Stimulated activated CD4-positive, alpha-beta T cell treated with anti-CD3 and anti-CD28 coated beads, Interleukin-15, amount 100 ng/mL, for 24 hours (primary cell): ENCODE measurements around the gene SFXN4.

Source experiments
- DNase-seq: peaks from one replicate; pipeline ENCODE4 v3.0.0-alpha.2; 2020

The SFXN4 gene

DNA sequence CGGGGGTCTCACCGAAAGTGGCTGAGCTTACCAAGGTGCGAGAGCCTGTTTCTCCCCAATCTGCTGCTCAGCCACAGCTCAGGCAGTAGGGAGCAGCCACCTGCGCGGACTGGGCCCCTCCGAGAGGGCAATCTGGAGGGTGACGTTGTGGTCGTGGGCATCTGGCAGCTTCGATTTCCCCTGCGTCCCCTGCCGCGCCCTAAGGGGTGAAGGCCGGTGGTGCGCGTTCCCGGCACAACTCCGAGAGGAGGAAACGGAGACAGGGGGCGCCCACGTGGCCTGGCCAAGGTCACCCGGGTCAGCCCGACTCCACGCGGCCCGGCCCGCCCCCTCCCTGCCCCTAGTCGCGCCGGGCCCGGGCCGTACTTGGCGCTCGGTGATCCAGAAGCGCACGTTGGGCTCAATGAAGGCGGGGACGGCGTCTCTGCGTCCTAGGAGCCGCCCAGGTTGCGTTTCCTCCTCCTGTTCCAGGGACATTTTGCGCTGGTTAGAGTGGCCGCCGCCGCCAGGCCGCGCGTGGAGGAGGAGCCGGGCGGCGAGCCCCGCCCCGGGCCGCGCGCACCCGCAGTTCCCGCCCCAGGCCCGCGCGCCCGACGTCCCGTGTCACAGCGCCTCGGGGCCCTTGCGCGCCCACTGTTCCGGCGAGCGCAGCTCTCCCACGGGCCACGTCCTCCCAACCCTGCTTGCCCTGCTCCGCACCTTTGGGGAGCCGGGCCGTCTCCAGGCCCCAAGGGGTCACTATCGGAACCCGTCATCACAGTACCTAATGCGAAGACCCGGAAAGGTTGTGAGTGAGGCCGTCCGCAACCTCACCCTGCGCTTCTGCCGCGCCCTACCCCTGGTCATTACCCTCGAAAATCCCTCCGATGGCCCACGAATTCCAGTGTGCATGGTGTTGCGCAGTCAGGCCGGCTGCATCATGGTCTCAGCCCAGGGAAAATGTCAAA is at the start of gene SFXN4:
SFXN4 (minus strand) TSS at position 544 of the 947 bp plus-strand sequence; CDS start at position 477, 67 bp downstream.
- DNase-seq = peak; percentile 88

- peak; percentile 15 for DNase-seq
Observed at GRCh38 chr10:119211625-119212441, 46.3 kb upstream of the SFXN4 start.

DNA sequence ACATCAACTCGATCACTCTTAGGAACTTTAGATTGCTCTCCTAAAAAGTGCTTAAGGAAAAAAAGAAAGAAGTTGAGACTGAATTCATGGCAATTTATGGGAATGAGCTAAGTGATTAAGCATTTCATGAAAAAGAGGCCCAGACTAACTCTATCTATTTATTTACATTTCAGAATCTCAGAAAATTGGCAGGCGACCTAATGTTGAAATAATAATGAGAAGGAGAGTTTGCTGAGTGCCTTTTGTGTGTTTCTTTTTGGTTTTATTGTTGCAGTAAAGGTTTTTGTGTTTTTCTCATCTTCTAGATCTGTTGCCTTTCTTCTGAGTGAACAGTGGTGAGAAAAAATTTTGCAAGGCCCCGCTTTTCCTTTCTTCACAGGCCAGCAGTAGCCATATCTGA is 45.7 kb upstream of the SFXN4 start:
- DNase-seq = no peak

DNA sequence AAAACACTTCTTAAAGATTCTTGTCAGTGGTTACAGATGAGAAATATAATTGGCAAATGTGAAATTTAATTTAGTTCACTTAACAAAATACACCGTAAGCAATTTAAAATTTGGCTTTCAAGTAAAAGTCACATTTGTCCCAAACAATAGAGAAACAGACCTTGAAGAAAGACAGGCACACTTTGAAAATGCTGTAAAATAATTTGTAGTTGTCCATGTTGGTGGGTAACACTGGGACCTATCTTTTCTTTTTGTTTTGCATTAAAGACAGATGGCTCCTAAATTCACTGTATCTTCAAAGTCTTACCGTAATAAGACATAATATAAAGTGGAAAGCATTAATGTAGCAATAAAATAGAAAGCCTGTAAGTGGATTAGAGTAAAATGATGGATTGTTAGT is 45.1 kb upstream of the SFXN4 start:
- no peak for DNase-seq

GRCh38 chr10:119209736-119210355 is 44.3 kb upstream of the SFXN4 start:
- DNase-seq = no peak

- DNase-seq = peak; percentile 70
Observed at GRCh38 chr10:119209035-119209735, 43.7 kb upstream of the SFXN4 start.

DNA sequence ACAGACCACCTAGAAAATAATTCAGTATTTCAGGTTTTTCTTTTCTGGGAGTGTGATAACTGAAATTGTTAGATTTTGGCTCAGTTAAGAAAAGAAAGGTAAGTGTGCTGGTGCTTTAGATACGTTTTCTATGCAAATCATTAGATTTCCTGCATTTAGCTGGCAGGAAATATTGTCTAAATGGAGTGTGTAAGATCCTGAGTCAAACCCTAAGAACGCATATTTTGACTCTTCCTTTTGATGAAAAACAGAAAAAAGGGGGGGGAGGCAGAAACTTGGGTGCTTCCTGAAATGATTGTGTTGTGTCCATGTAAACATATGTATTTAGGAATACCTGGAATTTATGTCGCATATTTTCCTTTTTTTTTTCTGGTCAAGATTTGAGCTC is 43.0 kb upstream of the SFXN4 start:
- DNase-seq = no peak

GRCh38 chr10:119207713-119208552 is 42.4 kb upstream of the SFXN4 start:
- DNase-seq = peak; percentile 55

DNA sequence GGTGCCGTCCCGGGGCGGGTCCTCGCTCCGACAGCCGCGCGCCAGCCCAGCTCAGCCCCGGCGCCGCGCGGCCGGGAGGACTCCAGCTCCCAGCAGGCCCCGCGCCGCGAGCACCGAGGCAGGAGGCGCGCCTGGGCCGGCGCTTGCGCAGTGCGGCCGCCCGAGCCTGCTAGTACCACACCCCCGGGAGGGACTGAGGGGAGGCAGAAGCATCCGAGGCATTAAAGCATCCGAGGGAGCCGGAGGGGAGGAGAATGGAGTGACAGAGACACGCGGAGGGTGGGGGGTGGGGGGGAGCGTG is 41.8 kb upstream of the SFXN4 start, which contains the start of gene GRK5:
GRK5 (plus strand) TSS at position 206 of the 301 bp plus-strand sequence. CDS start 347 bp downstream, outside the sequence.
- DNase-seq = peak; percentile 95

- DNase-seq = peak; percentile 79
Observed at GRCh38 chr10:119206603-119207365, 41.3 kb upstream of the SFXN4 start.

DNA sequence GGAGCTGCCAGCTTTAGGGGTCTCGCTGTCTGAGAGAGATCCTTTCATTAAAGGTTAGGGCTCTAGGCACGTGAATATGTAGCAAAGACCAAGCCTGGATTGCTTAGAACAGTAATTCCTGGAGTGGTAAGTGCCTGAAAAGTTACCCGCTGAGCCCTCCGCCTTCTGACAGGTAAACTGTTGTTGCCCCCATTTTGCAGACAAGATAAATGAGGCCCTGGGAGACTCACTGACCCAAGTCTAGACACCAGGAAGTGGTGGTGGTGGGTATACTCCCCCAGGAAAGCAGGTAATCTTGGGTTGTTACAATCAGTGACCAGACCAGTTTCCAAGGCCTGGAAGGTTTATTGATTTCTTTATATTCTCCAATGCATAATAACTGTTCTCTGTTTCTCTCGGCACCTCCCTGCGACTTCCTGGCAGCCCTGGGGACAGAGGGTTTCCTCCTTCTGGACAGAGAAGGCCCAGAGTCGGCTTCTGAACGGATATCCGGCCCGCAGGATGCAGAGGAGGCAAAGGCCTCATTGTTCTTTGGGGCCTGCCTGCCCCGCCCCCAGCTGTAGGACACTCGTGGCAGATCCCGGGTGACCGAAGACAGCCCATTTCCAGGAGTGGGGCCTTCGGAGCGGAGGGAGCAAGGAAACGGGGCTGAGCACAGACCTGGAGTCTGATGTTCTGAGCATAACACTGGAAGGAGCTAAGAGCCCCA is 40.5 kb upstream of the SFXN4 start:
- DNase-seq = peak; percentile 70

GRCh38 chr10:119203006-119203405 is 37.5 kb upstream of the SFXN4 start:
- DNase-seq = no peak

- no peak for DNase-seq
Observed at GRCh38 chr10:119201233-119201632, 35.7 kb upstream of the SFXN4 start.

- DNase-seq = peak; percentile 51
Observed at GRCh38 chr10:119199231-119199992, 33.9 kb upstream of the SFXN4 start.

DNA sequence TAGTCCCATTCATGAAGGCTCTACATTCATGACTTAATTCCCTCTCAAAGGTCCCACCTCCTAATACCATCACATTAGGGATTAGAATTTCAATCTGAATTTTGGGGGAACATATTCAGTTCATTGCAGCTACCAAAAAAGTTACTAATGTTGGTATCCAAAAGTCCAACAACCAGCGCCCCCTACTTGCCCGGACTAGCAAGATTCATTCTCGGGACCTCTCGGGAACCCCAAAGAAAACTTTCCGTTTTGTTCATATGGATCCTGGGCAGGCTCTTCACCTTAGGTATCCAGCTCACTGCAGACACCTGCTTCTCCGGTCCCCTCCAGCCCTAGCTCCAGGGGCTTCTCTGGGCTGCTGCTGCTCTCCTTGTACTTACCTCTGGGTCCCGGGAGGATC is 32.9 kb upstream of the SFXN4 start:
- DNase-seq = peak; percentile 54

DNA sequence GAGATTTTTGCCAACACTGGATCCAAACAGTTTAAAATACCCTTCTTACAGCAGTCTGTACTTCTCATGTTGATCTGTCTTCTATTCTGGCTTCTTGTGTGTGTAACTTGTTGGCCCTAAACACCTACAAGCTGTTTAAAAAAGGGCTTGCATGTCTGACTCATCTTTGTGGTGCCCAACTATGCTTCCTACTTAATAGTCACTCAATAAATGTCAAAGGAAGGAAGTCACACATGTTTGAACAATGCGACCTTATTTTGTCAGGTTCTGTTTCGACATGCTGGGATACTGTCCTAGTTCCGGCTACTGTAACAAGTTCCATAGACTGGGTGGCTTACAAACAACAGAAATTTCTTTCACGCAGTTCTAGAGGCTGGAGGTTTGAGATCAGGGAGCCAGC is 32.4 kb upstream of the SFXN4 start:
- DNase-seq = no peak

DNA sequence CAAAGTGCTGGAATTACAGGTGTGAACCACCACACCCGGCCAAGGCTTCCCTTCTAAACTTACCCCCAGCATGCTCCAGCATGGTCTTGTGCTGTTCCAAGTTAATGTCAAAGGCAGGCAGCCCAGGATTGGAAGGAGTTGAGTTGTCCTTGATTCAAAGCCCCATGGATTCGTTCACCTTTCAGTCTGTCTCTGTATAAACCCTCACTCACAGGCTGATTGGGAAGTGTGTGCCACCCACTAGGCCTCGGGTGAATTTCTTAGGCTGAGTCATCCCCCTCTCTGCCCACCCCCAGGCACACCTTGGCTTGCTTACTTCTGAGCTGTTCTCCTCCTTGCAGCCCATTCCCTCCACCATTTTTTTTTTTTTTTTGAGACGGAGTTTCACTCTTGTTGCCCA is 26.4 kb upstream of the SFXN4 start:
- peak; percentile 34 for DNase-seq

GRCh38 chr10:119190954-119191785 is 25.7 kb upstream of the SFXN4 start:
- DNase-seq = no peak

DNA sequence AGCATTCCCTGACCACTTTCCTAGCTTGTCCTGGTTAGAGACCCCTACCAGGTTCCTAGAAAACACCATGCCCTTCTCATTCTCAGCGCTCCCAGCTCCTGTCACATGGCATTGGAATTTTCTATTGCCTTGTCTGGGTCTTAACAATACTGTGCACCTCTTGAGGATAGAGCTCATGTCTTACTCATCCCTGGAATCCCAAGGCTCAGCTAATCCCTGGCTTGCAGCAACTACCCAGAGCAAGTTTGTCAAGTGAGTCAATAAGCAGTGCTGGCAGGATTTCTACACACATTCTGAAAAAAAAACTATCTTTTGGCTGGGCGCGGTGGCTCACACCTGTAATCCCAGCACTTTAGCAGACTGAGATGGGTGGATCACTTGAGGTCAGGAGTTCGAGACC is 24.8 kb upstream of the SFXN4 start:
- DNase-seq = no peak
